T-helper 2 cell treated with Interferon-gamma antibody and Interleukin-4, amounts not matched to agents 5 μg/mL and 100 μg/mL, for 36 hours (primary cell): ENCODE measurements around the gene DOLPP1.
"Not testable (repeated sequence)": the region's sequence is repeated elsewhere in the genome, so short reads cannot be mapped to it uniquely, and the experiment has no call there.

Experiments used
- DNase-seq: peaks from one replicate; pipeline ENCODE4 v3.0.0; 2021; ENCODE audit warnings: low spot score
- H3K27ac Mint-ChIP-seq: one replicate; pipeline ENCODE4 v1.8.0; 2021; ENCODE audit warnings: mild to moderate bottlenecking, mixed read lengths
- H3K27me3 Mint-ChIP-seq: one replicate; pipeline ENCODE4 v1.8.0; 2021; ENCODE audit warnings: low read depth, mixed read lengths
- H3K36me3 Mint-ChIP-seq: one replicate; pipeline ENCODE4 v1.8.0; 2021; ENCODE audit warnings: low read depth, mixed read lengths
- H3K4me1 Mint-ChIP-seq: one replicate; pipeline ENCODE4 v1.8.0; 2021; ENCODE audit warnings: low read depth, mixed read lengths
- H3K4me3 Mint-ChIP-seq: one replicate; pipeline ENCODE4 v1.8.0; 2022; ENCODE audit warnings: mild to moderate bottlenecking, moderate library complexity, mixed read lengths
- H3K9me3 Mint-ChIP-seq: one replicate; pipeline ENCODE4 v1.8.0; 2021; ENCODE audit warnings: mixed read lengths

Gene DOLPP1, protein sequence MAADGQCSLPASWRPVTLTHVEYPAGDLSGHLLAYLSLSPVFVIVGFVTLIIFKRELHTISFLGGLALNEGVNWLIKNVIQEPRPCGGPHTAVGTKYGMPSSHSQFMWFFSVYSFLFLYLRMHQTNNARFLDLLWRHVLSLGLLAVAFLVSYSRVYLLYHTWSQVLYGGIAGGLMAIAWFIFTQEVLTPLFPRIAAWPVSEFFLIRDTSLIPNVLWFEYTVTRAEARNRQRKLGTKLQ

DNA sequence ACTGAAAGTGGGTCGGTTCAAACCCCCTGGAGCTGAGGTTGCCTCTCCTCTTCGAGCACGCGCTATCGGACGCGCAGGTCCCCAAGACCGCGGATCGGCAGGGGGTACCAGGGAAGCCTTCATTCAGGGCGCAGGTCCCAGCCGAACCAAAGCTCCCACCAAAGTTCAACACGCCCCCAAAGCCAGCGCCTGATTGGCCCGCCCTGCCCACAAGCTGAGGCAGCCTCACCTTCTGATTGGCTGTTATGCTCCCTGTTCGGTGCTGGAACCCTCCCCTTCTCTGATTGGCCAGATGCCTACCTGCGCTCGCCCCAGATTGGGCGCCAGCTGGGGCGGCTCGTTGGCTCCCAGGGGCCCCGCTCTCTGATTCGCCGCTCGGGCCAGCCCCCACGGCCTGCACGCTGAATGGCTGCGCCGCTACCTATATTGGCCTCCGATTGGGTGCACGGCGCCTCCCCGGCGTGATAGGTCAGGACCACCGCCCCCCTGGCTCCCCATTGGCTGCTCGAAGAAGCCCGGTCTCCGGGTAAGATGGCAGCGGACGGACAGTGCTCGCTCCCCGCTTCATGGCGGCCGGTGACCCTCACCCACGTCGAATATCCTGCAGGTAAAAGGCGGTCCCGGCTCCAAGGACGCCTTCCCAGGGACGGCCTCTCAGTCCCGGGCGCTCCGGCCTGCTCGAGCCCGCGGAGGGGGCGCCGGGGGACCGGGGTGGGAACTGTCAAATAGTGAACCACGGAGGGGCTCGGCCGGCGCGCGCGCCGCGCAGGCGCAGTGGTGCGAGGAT lies at the start of gene DOLPP1:
DOLPP1 (plus strand) TSS at position 511 of the 787 bp plus-strand sequence; CDS start at position 532, 21 bp downstream.
- Mint-ChIP-seq H3K4me1 (peaks cover 8% of the 10 kb centered on the region), H3K9me3 (no peaks in the 10 kb centered on the region), H3K4me3 (peak within 1 kb of the TSS; percentile 91), H3K27me3 (no peaks in the 10 kb centered on the region), H3K27ac (peak within 1 kb of the TSS; percentile 73), H3K36me3 (no peaks in the 10 kb centered on the region)
- peak; percentile 99 for DNase-seq

DNA sequence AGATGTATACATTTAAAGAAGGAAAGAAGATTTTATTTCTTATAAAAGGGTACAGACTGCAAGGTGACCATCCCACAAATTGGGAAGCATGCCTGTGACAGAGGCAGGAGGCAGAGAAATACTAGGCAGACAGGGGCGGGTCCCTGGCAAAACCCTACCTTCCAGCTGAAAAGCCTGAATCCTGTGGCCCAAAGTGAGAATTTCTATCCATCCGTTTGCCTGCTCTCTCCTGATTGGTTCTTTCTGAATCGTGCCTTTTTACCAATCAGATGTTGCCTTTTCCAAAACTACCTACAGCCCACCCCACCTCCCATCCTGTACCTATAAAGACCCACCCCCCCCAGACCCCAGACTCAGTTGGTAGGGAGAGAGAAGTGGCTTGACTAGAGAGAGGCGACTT lies 49.4 kb upstream of the DOLPP1 start:
- H3K4me3 Mint-ChIP-seq, result no peak overlapping the region
- peaks cover 3% of the 10 kb centered on the region for H3K36me3 Mint-ChIP-seq
- H3K27ac Mint-ChIP-seq, result no peak overlapping the region
- H3K4me1 Mint-ChIP-seq, result peaks cover 20% of the 10 kb centered on the region
- no peak for DNase-seq
- no peaks in the 10 kb centered on the region for H3K27me3 Mint-ChIP-seq
- H3K9me3 Mint-ChIP-seq, result no peaks in the 10 kb centered on the region

DNA sequence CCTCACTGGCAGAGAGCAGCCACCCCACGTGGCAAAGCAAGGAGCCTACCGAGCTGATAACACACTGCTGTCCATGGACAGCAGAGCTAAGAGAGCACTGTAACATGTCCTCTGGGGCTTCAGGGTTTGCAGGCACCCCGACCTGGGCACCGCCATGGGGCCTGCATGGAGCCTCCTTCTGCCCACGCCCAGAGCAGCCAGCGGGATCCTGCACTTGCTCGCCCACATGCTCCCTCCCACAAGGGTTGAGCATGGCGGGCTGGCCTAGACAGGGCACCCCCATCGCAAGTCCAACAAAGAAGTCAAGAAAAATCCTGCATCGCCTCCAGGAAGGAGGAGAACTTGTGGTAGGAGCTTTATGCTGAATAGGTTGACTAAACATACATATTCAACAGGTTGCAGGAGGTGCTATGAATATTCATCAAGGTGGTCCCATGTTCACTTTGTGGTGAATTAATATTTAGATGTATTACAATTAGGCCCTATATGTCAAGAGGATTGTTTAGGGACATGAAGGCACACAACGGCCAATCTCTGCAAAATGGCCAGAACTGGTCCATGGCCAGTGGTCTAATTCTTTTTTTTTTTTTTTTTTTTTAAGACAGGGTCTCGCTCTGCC lies 48.3 kb upstream of the DOLPP1 start:
- Mint-ChIP-seq H3K4me3 (no peak overlapping the region), H3K4me1 (peaks cover 17% of the 10 kb centered on the region), H3K9me3 (no peaks in the 10 kb centered on the region), H3K36me3 (peaks cover 3% of the 10 kb centered on the region), H3K27me3 (no peaks in the 10 kb centered on the region), H3K27ac (no peak overlapping the region)
- no peak for DNase-seq

DNA sequence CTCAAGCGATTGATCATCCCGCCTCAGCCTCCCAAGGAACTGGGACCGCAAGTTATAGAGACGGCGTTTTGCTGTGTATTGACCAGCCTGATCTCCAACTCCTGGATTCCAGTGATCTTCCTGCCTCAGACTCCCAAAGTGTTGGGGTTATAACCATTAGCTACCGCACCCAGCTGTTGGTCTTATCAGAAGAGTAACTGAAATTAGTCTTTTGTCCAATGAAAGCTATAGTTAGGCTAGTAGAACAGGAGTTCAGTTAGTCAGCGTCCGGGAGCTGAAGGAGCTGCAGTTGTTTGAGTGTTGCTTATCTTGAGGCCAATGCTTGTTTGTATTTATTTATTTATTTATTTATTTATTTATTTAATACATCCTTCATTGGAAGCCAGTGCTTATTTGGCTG lies 47.7 kb upstream of the DOLPP1 start:
- peaks cover 22% of the 10 kb centered on the region for H3K4me1 Mint-ChIP-seq
- DNase-seq, result no peak
- H3K36me3 Mint-ChIP-seq, result peaks cover 3% of the 10 kb centered on the region
- H3K9me3 Mint-ChIP-seq, result no peaks in the 10 kb centered on the region
- H3K4me3 Mint-ChIP-seq, result no peak overlapping the region
- H3K27ac Mint-ChIP-seq, result no peak overlapping the region
- no peaks in the 10 kb centered on the region for H3K27me3 Mint-ChIP-seq

DNA sequence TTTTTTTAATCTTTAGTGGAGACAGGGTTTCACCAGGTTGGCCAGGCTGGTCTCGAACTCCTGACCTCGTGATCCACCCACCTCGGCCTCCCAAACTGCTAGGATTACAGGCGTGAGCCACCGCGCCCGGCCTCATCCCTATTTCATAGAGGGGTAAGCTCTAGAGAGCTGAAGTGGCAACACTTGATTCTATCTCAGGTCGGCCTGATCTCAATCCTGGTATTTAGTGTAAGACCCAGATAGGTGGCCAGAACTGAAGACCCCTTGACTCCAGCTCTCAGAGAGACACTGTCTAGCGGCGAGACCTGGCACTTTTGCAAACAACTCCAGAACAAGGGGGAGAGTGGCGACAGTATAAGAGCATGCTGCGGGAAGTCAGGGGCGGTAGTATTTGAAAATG lies 45.1 kb upstream of the DOLPP1 start:
- Mint-ChIP-seq H3K4me3 (peak overlapping the region; percentile 94), H3K27ac (peak overlapping the region; percentile 79), H3K4me1 (peaks cover 22% of the 10 kb centered on the region)
- H3K9me3 Mint-ChIP-seq, DNase-seq, H3K27me3 Mint-ChIP-seq, H3K36me3 Mint-ChIP-seq: not testable (repeated sequence)

DNA sequence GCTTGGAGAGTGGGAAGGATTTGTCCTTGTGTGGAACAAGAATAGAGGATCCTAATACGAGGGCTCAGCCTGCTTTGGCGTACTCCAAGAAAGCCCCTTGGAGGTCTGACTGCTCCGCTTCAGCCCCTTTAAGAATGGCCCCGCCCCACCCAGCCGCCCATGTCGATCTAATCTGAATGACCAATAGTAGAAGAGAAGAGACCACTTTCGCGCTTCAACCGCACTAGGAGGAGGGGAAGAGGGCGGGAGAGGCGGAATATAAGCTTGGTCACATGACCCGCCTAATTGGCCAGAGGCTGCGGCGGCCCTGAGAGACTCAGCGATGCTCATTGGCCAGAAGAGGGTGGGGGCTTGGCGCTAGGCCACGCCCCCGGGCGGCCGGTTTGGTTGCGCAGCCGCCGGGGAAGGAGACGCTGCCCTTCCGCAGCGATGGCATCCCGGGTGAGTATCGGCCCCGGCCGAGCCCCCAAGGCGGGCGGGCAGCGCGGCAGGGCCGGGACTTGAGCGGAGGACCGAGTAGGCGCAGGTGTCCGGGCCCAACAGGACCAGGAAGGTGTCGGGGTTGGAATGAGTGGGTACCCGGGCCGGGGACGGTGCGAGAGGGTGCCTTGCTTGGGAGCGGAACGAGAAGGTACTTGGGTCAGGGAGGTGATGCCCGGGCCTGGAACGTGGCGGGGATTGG lies 44.5 kb upstream of the DOLPP1 start, which contains the start of gene MIGA2:
MIGA2 (plus strand) TSS at position 386 of the 682 bp plus-strand sequence. CDS start 3,969 bp downstream, outside the sequence.
- H3K36me3 Mint-ChIP-seq, result peaks cover 7% of the 10 kb centered on the region
- H3K27ac Mint-ChIP-seq, result peak within 1 kb of the TSS; percentile 79
- H3K4me3 Mint-ChIP-seq, result peak within 1 kb of the TSS; percentile 94
- DNase-seq, result peak; percentile 96
- peaks cover 22% of the 10 kb centered on the region for H3K4me1 Mint-ChIP-seq
- H3K27me3 Mint-ChIP-seq, result no peaks in the 10 kb centered on the region
- H3K9me3 Mint-ChIP-seq, result no peaks in the 10 kb centered on the region

DNA sequence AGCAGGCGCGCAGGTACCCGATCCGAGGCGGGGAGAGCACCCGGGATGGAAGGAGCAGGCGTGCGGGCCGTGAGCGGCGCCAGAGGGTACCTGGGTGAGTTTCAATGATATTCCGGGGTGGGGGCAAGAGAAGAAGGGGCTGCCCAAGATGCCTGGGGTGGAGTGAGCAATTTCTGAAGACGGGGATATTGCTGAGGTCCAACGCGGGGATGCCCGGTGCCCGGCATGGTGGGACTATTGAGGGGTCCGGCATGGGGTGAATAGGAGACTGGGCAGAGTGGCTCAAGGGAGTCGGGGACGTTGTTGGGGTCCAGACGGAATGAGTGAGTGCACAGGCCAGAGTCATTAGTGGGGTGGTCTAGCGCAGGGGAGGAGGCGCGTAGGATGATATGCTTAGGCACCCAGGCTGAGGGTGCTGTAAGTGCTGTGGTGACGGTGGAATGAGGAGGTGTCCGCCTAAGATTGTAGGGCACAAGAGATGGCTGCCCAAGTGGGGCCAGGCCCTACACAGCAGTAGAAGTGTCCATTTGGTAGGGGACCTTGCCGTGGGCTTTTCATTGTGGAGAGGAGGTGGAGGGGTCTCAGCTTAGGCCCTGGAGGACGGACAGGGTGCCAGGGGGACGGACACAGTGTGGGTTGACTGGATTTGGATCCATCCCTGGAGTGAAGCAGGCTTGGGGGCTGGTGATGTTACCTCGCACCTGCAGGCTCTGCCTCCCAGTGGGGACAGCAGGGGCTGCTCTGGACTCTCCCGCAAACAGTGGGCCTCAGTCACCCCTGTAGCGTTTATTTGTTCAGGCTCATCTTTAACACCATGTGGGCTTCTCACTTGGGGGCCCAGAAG lies 43.8 kb upstream of the DOLPP1 start:
- Mint-ChIP-seq H3K4me1 (peaks cover 22% of the 10 kb centered on the region), H3K27ac (peak overlapping the region; percentile 79), H3K36me3 (peaks cover 10% of the 10 kb centered on the region), H3K27me3 (no peaks in the 10 kb centered on the region), H3K4me3 (peak overlapping the region; percentile 94), H3K9me3 (no peaks in the 10 kb centered on the region)
- no peak for DNase-seq

DNA sequence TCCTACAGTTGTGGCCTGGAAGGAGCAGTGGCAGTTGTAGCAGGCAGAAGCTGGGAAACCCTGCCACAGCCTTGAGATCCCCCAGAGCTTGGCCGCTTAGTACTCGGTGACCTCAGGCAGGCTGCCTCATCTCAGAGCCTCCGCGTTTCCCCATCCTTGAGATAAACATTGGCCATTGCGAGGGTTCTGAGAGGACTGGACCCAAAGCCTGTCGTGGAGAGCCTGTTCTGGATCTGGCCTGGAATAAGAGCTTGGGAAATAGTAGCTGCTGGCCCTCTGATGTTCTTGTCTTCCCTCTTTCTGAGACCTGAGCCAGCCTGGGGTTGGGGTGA lies 43.2 kb upstream of the DOLPP1 start:
- Mint-ChIP-seq H3K4me1 (peaks cover 22% of the 10 kb centered on the region), H3K4me3 (peak overlapping the region; percentile 94), H3K36me3 (peaks cover 13% of the 10 kb centered on the region), H3K9me3 (no peaks in the 10 kb centered on the region), H3K27ac (no peak overlapping the region), H3K27me3 (no peaks in the 10 kb centered on the region)
- no peak for DNase-seq

DNA sequence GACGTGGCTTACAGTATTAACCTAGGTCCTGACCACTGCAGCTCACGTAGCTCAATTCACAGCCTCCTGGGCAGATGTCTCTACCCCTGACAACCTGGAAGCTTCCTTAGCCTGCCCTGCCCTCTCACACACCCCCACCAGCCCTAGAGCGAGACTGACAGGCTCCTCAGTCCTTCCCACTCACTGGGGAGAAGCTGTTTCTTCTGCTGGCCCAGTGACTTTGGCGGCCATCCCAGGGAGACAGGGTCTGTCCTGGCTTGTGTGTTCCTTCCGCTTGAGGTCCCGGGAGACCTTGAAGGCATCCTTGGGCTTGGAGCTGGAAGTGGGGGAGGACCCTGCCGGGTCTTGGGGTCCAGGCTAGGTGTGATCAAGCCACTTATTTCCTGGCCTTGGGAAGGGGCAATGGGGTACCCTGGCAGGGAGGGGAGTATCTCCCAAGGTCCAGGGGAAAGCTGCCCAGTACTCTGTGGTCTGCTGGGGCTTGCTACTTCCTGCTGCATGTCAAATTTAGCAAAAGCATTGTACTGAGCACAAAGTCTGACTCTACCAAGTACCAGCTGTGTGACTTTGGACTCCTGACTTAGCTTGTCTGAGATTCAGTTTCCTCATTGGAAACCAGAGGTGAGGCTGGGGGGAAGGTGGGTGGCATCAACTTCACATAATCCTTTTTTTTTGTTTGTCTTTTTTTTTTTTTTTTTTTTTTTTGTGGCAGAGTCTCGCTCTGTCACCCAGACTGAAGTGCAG lies 42.6 kb upstream of the DOLPP1 start:
- Mint-ChIP-seq H3K9me3 (no peaks in the 10 kb centered on the region), H3K27me3 (no peaks in the 10 kb centered on the region), H3K27ac (no peak overlapping the region), H3K36me3 (peaks cover 13% of the 10 kb centered on the region), H3K4me3 (peak overlapping the region; percentile 94), H3K4me1 (peaks cover 22% of the 10 kb centered on the region)
- no peak for DNase-seq

DNA sequence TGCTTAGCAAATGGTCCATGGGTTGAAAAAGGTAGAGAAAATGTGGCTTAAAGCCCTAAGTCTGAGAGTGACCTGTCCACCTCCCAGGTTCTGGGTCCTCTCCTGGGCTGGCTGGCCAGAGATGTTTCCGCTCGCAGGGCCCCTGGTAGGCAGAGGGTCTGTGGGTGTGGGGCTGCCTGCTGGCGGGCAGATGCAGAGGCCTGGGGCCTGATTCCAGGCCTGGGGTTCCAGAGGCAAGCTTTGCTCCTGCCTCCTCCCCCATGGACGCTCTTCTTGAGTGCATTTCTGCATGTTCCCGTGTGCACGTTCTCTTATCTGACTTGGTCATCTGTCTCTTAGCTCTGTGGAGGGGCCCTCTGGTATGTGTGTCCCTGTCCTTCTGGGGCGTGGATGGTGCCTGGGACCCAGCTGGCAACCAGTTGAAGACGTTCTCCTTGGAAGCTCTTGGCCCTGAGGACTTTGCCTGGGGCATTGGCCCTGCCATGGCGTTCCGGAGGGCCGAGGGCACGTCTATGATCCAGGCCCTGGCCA lies 40.7 kb upstream of the DOLPP1 start:
- no peak for DNase-seq
- Mint-ChIP-seq H3K27ac (no peak overlapping the region), H3K27me3 (no peaks in the 10 kb centered on the region), H3K36me3 (peaks cover 16% of the 10 kb centered on the region), H3K4me1 (peaks cover 22% of the 10 kb centered on the region), H3K4me3 (no peak overlapping the region), H3K9me3 (no peaks in the 10 kb centered on the region)

DNA sequence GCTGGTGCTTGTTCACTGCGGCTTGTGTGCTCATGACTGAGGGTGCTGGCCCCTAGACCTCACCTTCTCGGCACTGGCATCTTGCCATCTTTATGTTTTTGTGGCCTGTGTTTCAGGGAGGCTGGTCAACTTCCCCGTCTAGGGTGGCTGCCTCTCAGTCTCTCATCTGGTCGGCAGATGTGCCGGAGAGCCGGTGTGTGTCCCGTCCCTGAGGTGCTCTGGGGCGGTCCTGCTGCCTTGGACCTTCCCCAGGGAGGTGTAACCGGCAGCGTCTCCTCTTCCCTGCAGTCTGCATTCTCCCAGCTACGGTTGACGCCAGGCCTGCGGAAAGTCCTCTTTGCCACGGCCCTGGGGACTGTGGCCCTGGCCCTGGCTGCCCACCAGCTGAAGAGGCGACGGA lies 38.9 kb upstream of the DOLPP1 start:
- H3K4me1 Mint-ChIP-seq, result peaks cover 14% of the 10 kb centered on the region
- H3K4me3 Mint-ChIP-seq, result no peak overlapping the region
- no peaks in the 10 kb centered on the region for H3K9me3 Mint-ChIP-seq
- no peaks in the 10 kb centered on the region for H3K27me3 Mint-ChIP-seq
- H3K27ac Mint-ChIP-seq, result no peak overlapping the region
- DNase-seq, result no peak
- H3K36me3 Mint-ChIP-seq, result peaks cover 13% of the 10 kb centered on the region

DNA sequence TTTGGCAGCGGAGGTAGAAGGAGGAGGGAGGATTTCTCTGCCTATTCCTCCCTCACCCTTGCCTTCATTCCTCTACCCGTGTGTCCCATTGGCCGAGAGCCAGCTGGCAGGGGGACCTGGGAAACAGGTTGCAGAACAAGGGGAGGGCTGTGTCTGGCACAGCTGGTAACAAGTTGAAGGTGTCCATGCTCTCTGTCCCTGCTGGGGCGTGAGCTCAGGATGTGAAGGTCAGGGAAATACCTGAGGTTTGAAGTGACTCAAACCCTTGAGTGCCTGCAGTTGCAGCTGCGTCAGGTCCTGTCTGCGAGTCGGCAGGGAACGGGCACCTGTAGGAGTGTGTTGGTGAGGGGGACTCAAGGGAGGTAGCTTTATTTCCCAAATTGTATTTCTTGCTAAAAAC lies 28.3 kb upstream of the DOLPP1 start:
- DNase-seq, result no peak
- H3K4me3 Mint-ChIP-seq, result no peak overlapping the region
- H3K9me3 Mint-ChIP-seq, result no peaks in the 10 kb centered on the region
- no peak overlapping the region for H3K27ac Mint-ChIP-seq
- no peaks in the 10 kb centered on the region for H3K4me1 Mint-ChIP-seq
- no peaks in the 10 kb centered on the region for H3K27me3 Mint-ChIP-seq
- H3K36me3 Mint-ChIP-seq, result peaks cover 6% of the 10 kb centered on the region
